ENCODE results near the gene CYTH4.

GRCh38 chr22:37244114-37244921 lies 38.0 kb upstream of the CYTH4 start, which contains the start of gene RAC2:
- no peak for TF ChIP-seq SMAD1 (CRISPR knock-in tag; IDR thresholded peaks at IDR 0.05; ENCODE audit: borderline replicate concordance, low read depth)
- TF ChIP-seq ARID2 (CRISPR knock-in tag; IDR thresholded peaks at IDR 0.05; ENCODE audit: borderline replicate concordance): no peak
- no peak for TF ChIP-seq SMARCE1 (IDR thresholded peaks at IDR 0.05; ENCODE audit: borderline replicate concordance)
- no peak for TF ChIP-seq FOXP1 (IDR thresholded peaks at IDR 0.05)
- no peak for TF ChIP-seq FOXP1 (CRISPR knock-in tag; IDR thresholded peaks at IDR 0.05)
- TF ChIP-seq, protein P1, sequence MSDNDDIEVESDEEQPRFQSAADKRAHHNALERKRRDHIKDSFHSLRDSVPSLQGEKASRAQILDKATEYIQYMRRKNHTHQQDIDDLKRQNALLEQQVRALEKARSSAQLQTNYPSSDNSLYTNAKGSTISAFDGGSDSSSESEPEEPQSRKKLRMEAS (IDR thresholded peaks at IDR 0.05): no peak
- no peak for TF ChIP-seq RELA (CRISPR knock-in tag; IDR thresholded peaks at IDR 0.05)
- TF ChIP-seq POLR2AphosphoS5 (IDR thresholded peaks at IDR 0.05; ENCODE audit: low read depth, low read length): no peak
- no peak for TF ChIP-seq ZNF639 (CRISPR knock-in tag; conservative IDR thresholded peaks at IDR 0.05)
- TF ChIP-seq PHF8 (CRISPR knock-in tag; IDR thresholded peaks at IDR 0.05): no peak
- no peak for TF ChIP-seq ZNF232 (CRISPR knock-in tag; IDR thresholded peaks at IDR 0.05; ENCODE audit: borderline replicate concordance)
